Peyer's patch (tissue), 4 donors: ENCODE measurements around the gene SYT8. TPM values are rescaled to one million over a fixed set of nuclear protein-coding genes. Genes with fewer than 3 reads are reported as not detected.

Experiments used
- DNase-seq, 3 donors: peaks; one replicate each; pipeline ENCODE4 v3.0.0-alpha.2; 2017 to 2019
- H3K27ac ChIP-seq, 4 donors: fragments of 200-600 bp; sonication (generic); one replicate each; pipeline ENCODE4 v1.5.1; 2016 to 2019
- H3K27me3 ChIP-seq, 2 donors: fragments of 200-600 bp; sonication (generic); one replicate each; pipeline ENCODE4 v1.5.1; 2019
- H3K36me3 ChIP-seq, 3 donors: fragments of 200-600 bp; sonication (generic); one replicate each; pipeline ENCODE4 v1.5.1; 2016 to 2019
- H3K4me1 ChIP-seq, 4 donors: fragments of 200-600 bp; sonication (generic); one replicate each; pipeline ENCODE4 v1.5.1; 2016 to 2019
- H3K4me3 ChIP-seq, 4 donors: fragments of 200-600 bp; sonication (generic); 1 replicate in 3 of 4; 2 replicates in 1 of 4; pipeline ENCODE4 v1.5.1; 2016 to 2019; ENCODE audit warnings: mild to moderate bottlenecking in 1 of 4
- H3K9me3 ChIP-seq, 4 donors: fragments of 200-600 bp; sonication (generic); one replicate each; pipeline ENCODE4 v1.5.1; 2016 to 2019; ENCODE audit warnings: mild to moderate bottlenecking in 1 of 4
- CTCF ChIP-seq, 6 experiments: fragments of 450-650 bp in 4 of 6; fragments of 200-600 bp in 2 of 6; sonication (generic) in 1 of 6; IDR thresholded peaks; one replicate each; pipeline ENCODE4 v1.5.1; 2017 to 2019; ENCODE audit warnings: antibody characterized with exemption in 6 of 6, mild to moderate bottlenecking in 3 of 6, moderate library complexity in 1 of 6
- POLR2A ChIP-seq, 2 donors: fragments of 450-650 bp; IDR thresholded peaks; one replicate each; pipeline ENCODE4 v1.5.1; 2017; ENCODE audit warnings: antibody characterized with exemption in 2 of 2, mild to moderate bottlenecking in 2 of 2, moderate library complexity in 2 of 2
- total RNA-seq, 4 donors: library from RNA; depleted of rRNA; stranded (reverse); fragments of >200 nt; gene quantifications; one replicate each; pipeline ENCODE4 v1.1.0, GENCODE V29; 2016

Gene SYT8
- total RNA-seq, 4 donors from 2014 or later = 21.3 to 57.6 (median 44.6) TPM; not detected in 1

- Histone ChIP-seq H3K27me3 (no peaks in the 10 kb centered on the region), H3K27ac (no peak overlapping the region), H3K4me3 (no peak overlapping the region), H3K4me1 (peaks cover 6 to 46% (median 10%) of the 10 kb centered on the region in 4 donors), H3K36me3 (no peaks in the 10 kb centered on the region), H3K9me3 (no peaks in the 10 kb centered on the region)
- TF ChIP-seq CTCF (IDR thresholded peaks at IDR 0.05) = no peak
- TF ChIP-seq POLR2A (IDR thresholded peaks at IDR 0.05) = no peak
- DNase-seq = peak in 2 of 3 donors; percentile 31 to 37
Measured at GRCh38 chr11:1827931-1828330, 6.9 kb upstream of the SYT8 start.

GRCh38 chr11:1828542-1828941 lies 6.2 kb upstream of the SYT8 start:
- Histone ChIP-seq H3K36me3 (no peaks in the 10 kb centered on the region), H3K27me3 (no peaks in the 10 kb centered on the region), H3K4me3 (no peak overlapping the region), H3K4me1 (peaks cover 6 to 53% (median 10%) of the 10 kb centered on the region in 4 donors), H3K9me3 (no peaks in the 10 kb centered on the region), H3K27ac (no peak overlapping the region)
- no peak for TF ChIP-seq CTCF (IDR thresholded peaks at IDR 0.05)
- TF ChIP-seq POLR2A (IDR thresholded peaks at IDR 0.05) = no peak
- DNase-seq = no peak

- Histone ChIP-seq H3K4me3 (no peak overlapping the region), H3K27me3 (no peaks in the 10 kb centered on the region), H3K36me3 (no peaks in the 10 kb centered on the region), H3K9me3 (no peaks in the 10 kb centered on the region), H3K27ac (no peak overlapping the region), H3K4me1 (peaks cover 6 to 57% (median 10%) of the 10 kb centered on the region in 4 donors)
- TF ChIP-seq POLR2A (IDR thresholded peaks at IDR 0.05) (no peak), CTCF (IDR thresholded peaks at IDR 0.05) (no peak)
- peak in 1 of 3 donors; percentile 39 for DNase-seq
Measured at GRCh38 chr11:1829039-1829820, 5.6 kb upstream of the SYT8 start.

- peak in 1 of 3 donors; percentile 59 for DNase-seq
- Histone ChIP-seq H3K9me3 (no peaks in the 10 kb centered on the region), H3K4me1 (peaks cover 8 to 63% (median 11%) of the 10 kb centered on the region in 4 donors), H3K27ac (peak overlapping the region in 1 of 4 donors; percentile 80), H3K4me3 (no peak overlapping the region), H3K27me3 (no peaks in the 10 kb centered on the region), H3K36me3 (no peaks in the 10 kb centered on the region)
- TF ChIP-seq CTCF (IDR thresholded peaks at IDR 0.05) (no peak), POLR2A (IDR thresholded peaks at IDR 0.05) (no peak)
Measured at GRCh38 chr11:1830004-1830321, 4.8 kb upstream of the SYT8 start.

GRCh38 chr11:1830322-1831223 lies 4.2 kb upstream of the SYT8 start:
- H3K9me3 ChIP-seq = no peaks in the 10 kb centered on the region
- H3K27me3 ChIP-seq = no peaks in the 10 kb centered on the region
- no peak overlapping the region for H3K4me3 ChIP-seq
- no peak for TF ChIP-seq CTCF (IDR thresholded peaks at IDR 0.05)
- TF ChIP-seq POLR2A (IDR thresholded peaks at IDR 0.05) = peak; percentile 41 to 55
- peak overlapping the region in 3 of 4 donors; percentile 62 to 80 (median 67) for H3K27ac ChIP-seq
- peaks cover 8 to 67% (median 11%) of the 10 kb centered on the region in 4 donors for H3K4me1 ChIP-seq
- no peaks in the 10 kb centered on the region for H3K36me3 ChIP-seq
- DNase-seq = peak in 2 of 3 donors; percentile 88 to 90
